ENCODE measurements around the gene CRLF1.

CRLF1 gene
- total RNA-seq: 0 to 0.66 (median 0.13) reads per million in 9 experiments

DNA sequence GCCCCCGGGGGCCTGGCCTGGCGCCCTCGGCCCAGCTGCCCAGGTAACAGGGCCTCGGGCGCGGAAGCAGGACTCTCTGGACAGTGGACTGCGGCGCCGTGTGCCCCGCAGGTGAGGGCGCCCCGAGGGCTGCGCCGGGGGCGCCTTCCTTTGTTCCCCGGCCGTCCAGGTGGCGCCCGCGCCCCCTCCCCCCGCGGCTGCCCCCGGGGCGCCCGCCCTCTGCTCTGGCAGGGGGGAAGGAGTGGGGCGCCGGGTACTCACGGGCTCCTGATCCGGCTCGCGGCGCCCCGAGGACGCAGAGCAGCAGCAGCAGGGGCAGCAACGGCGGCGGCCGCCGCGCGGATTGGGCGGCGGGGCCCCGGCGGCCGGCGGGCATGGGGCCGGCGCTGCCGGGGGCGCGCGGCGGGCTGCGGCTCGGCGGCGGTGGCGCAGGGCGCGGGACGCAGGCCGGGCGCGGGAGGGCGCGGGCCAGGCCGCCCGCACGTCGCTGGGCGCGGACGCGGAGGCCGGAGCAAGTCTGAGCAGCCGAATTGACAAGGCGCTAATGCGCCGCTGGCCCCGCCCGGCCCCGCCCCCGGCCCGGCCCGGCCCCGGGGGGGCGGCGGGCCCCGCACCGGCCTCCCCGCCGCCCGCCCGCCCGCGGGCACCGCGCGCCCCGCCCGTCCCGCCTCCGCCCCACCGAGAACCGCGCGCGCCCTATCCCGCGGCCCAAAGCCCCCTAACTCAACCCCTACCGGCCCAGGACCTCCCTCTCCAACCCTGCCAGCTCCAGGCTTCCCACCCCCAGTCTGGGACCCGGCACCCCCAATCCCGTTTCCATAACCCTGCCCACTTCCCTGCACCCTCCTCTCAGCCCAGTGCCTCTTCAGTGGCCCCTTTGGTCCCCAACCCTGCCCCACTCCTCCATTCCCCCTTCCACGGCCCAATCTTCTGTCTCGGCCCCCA, at the start of gene CRLF1:
Gene CRLF1 (minus strand): TSS at position 519 of the 945 bp plus-strand sequence. CDS start 143 bp downstream, at position 376.
- no peaks in the 10 kb centered on the region for H3K36me3 Mint-ChIP-seq (ENCODE audit: insufficient read depth)
- ATAC-seq (replicated peaks): no peak
- H3K27ac Mint-ChIP-seq: no peak within 1 kb of the TSS
- peaks cover 65 to 85% of the 10 kb centered on the region in 2 donors for H3K27me3 Mint-ChIP-seq
- H3K4me1 Mint-ChIP-seq (ENCODE audit: low read depth in 2 of 2): peaks cover 13 to 15% of the 10 kb centered on the region in 2 donors
- H3K9me3 Mint-ChIP-seq: no peaks in the 10 kb centered on the region
- no peak for DNase-seq
- peak within 1 kb of the TSS; percentile 47 to 65 for H3K4me3 Mint-ChIP-seq

DNA sequence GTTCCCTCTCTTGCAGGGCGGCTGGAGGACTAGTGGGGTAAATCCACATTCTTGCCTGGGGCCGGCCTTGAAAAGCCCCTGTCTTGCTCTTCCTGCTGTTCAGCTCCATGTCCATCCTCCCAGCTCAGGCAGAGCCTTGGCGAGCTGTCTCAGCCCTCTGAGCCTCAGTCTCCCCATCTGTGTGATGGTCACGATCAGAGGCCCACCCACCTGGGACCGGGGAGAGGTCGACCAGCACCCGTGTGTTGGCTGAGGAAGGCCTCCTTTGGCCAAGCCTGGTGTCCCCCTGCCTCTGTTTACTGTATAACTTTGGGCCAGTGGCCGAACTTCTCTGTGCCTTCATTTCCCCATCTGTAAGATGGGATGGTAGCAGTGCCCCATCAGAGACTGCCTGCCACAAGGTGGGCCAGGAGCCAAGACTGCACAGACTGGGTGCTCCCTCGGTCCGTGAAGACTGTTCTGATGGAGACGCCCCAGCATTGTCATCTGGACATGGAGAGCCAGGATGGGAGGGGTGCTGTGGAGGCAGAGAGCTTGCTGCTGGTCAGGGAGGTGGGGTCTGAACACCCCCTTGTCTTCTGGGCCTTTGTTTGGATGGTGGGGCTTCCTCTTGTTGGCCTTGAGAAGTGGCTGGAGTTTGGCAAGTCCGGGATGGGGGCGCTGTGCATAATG, 48.7 kb upstream of the CRLF1 start:
- Mint-ChIP-seq H3K4me3 (no peak overlapping the region), H3K36me3 (ENCODE audit: insufficient read depth) (peaks cover 5% of the 10 kb centered on the region), H3K27me3 (no peaks in the 10 kb centered on the region), H3K27ac (peak overlapping the region in 1 of 2 donors; percentile 19), H3K4me1 (ENCODE audit: low read depth in 2 of 2) (peaks cover 25 to 39% of the 10 kb centered on the region in 2 donors), H3K9me3 (no peaks in the 10 kb centered on the region)
- ATAC-seq (replicated peaks) (no peak), DNase-seq (no peak)

DNA sequence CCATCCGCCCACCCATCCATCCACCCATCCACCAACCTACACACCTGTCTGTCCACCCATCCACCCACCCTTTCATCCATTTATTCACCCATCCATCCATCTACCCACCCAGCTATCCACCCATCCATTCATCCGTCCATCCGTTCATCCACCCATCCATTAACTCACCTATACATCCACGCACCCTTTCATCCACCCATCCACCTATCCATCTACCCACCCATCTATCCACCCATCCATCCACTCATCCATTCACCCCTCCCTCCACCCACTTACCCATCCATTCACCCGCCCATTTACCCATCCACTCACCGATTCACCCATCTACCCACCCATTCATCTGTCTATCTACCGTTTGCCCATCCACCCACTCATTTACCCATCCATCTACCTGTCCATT, 47.9 kb upstream of the CRLF1 start:
- H3K4me3 Mint-ChIP-seq: no peak overlapping the region
- no peak overlapping the region for H3K27ac Mint-ChIP-seq
- H3K36me3 Mint-ChIP-seq (ENCODE audit: insufficient read depth): peaks cover 10% of the 10 kb centered on the region
- no peaks in the 10 kb centered on the region for H3K27me3 Mint-ChIP-seq
- peaks cover 23 to 39% of the 10 kb centered on the region in 2 donors for H3K4me1 Mint-ChIP-seq (ENCODE audit: low read depth in 2 of 2)
- ATAC-seq (replicated peaks): no peak
- no peak for DNase-seq
- H3K9me3 Mint-ChIP-seq: no peaks in the 10 kb centered on the region

DNA sequence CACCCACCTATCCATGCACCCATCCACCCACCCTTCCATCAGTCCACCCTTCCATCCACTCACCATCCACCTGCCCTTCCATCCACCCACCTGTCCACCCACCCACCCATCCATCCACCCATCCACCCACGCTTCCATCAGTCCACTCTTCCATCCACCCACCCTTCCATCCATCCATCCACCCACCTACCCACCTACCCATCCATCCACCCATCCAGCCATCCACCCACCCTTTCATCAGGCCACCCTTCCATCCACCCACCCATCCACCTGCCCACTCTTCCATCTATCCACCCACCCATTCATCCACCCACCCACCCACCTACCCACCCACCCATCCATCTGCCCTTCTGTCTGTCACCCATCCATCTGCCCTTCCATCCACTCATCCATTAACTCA, 47.3 kb upstream of the CRLF1 start:
- no peaks in the 10 kb centered on the region for H3K27me3 Mint-ChIP-seq
- peaks cover 20 to 40% of the 10 kb centered on the region in 2 donors for H3K4me1 Mint-ChIP-seq (ENCODE audit: low read depth in 2 of 2)
- no peak overlapping the region for H3K27ac Mint-ChIP-seq
- no peak overlapping the region for H3K4me3 Mint-ChIP-seq
- DNase-seq: no peak
- H3K9me3 Mint-ChIP-seq: no peaks in the 10 kb centered on the region
- ATAC-seq (replicated peaks): no peak
- H3K36me3 Mint-ChIP-seq (ENCODE audit: insufficient read depth): peaks cover 11% of the 10 kb centered on the region

DNA sequence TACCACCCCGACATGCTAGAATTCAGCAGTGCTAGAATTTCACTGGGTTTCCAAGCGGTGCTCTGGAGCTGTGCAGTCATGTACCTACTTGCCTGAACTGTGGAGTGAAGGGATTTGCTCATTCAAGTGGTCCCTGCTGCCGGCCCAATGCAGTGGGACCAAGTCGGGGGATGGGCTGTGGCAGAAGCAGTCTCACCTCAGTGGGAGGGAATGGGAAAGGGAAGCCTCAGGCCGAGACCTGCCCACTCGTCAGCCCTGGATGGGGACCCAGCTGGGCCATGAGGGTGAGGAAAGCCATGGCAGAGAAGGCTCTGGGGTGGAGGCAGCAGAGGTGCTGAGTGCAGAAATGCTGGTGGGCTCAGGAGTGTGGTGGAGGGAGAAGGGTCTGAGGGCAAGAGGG, 45.1 kb upstream of the CRLF1 start:
- H3K36me3 Mint-ChIP-seq (ENCODE audit: insufficient read depth): peaks cover 12% of the 10 kb centered on the region
- H3K27ac Mint-ChIP-seq: peak overlapping the region in 1 of 2 donors; percentile 41
- no peaks in the 10 kb centered on the region for H3K27me3 Mint-ChIP-seq
- H3K9me3 Mint-ChIP-seq: no peaks in the 10 kb centered on the region
- no peak for DNase-seq
- no peak for ATAC-seq (replicated peaks)
- H3K4me3 Mint-ChIP-seq: no peak overlapping the region
- peaks cover 10 to 36% of the 10 kb centered on the region in 2 donors for H3K4me1 Mint-ChIP-seq (ENCODE audit: low read depth in 2 of 2)

- Mint-ChIP-seq H3K27me3 (no peaks in the 10 kb centered on the region), H3K27ac (peak overlapping the region in 1 of 2 donors; percentile 41), H3K36me3 (ENCODE audit: insufficient read depth) (peaks cover 12% of the 10 kb centered on the region), H3K9me3 (no peaks in the 10 kb centered on the region), H3K4me1 (ENCODE audit: low read depth in 2 of 2) (peaks cover 13 to 39% of the 10 kb centered on the region in 2 donors), H3K4me3 (no peak overlapping the region)
- no peak for DNase-seq
- ATAC-seq (replicated peaks): no peak
Measured at GRCh38 chr19:18651300-18651699, 44.7 kb upstream of the CRLF1 start.

GRCh38 chr19:18650468-18651041, 44.0 kb upstream of the CRLF1 start:
- Mint-ChIP-seq H3K4me3 (no peak overlapping the region), H3K4me1 (ENCODE audit: low read depth in 2 of 2) (peaks cover 10 to 41% of the 10 kb centered on the region in 2 donors), H3K27ac (no peak overlapping the region), H3K36me3 (ENCODE audit: insufficient read depth) (peaks cover 12% of the 10 kb centered on the region), H3K27me3 (no peaks in the 10 kb centered on the region), H3K9me3 (no peaks in the 10 kb centered on the region)
- DNase-seq (no peak), ATAC-seq (replicated peaks) (no peak)

GRCh38 chr19:18650021-18650390, 43.4 kb upstream of the CRLF1 start:
- no peak for ATAC-seq (replicated peaks)
- no peak for DNase-seq
- Mint-ChIP-seq H3K27ac (no peak overlapping the region), H3K27me3 (no peaks in the 10 kb centered on the region), H3K4me1 (ENCODE audit: low read depth in 2 of 2) (peaks cover 10 to 41% of the 10 kb centered on the region in 2 donors), H3K36me3 (ENCODE audit: insufficient read depth) (peaks cover 10% of the 10 kb centered on the region), H3K9me3 (no peaks in the 10 kb centered on the region), H3K4me3 (no peak overlapping the region)

GRCh38 chr19:18649371-18650020, 42.9 kb upstream of the CRLF1 start:
- ATAC-seq (replicated peaks) (no peak), DNase-seq (no peak)
- H3K27ac Mint-ChIP-seq: no peak overlapping the region
- H3K27me3 Mint-ChIP-seq: no peaks in the 10 kb centered on the region
- no peaks in the 10 kb centered on the region for H3K9me3 Mint-ChIP-seq
- H3K4me3 Mint-ChIP-seq: no peak overlapping the region
- H3K4me1 Mint-ChIP-seq (ENCODE audit: low read depth in 2 of 2): peaks cover 10 to 37% of the 10 kb centered on the region in 2 donors
- peaks cover 10% of the 10 kb centered on the region for H3K36me3 Mint-ChIP-seq (ENCODE audit: insufficient read depth)

- peak overlapping the region in 1 of 2 donors; percentile 78 for H3K27ac Mint-ChIP-seq
- ATAC-seq (replicated peaks) (no peak), DNase-seq (no peak)
- peaks cover 10 to 33% of the 10 kb centered on the region in 2 donors for H3K4me1 Mint-ChIP-seq (ENCODE audit: low read depth in 2 of 2)
- peaks cover 10% of the 10 kb centered on the region for H3K36me3 Mint-ChIP-seq (ENCODE audit: insufficient read depth)
- no peak overlapping the region for H3K4me3 Mint-ChIP-seq
- H3K9me3 Mint-ChIP-seq: no peaks in the 10 kb centered on the region
- no peaks in the 10 kb centered on the region for H3K27me3 Mint-ChIP-seq
Measured at GRCh38 chr19:18648973-18649315, 42.3 kb upstream of the CRLF1 start.

- DNase-seq (no peak), ATAC-seq (replicated peaks) (no peak)
- H3K36me3 Mint-ChIP-seq (ENCODE audit: insufficient read depth): peaks cover 10% of the 10 kb centered on the region
- no peak overlapping the region for H3K27ac Mint-ChIP-seq
- H3K4me3 Mint-ChIP-seq: peak overlapping the region in 1 of 2 donors; percentile 10
- H3K4me1 Mint-ChIP-seq (ENCODE audit: low read depth in 2 of 2): peaks cover 10 to 32% of the 10 kb centered on the region in 2 donors
- H3K9me3 Mint-ChIP-seq: no peaks in the 10 kb centered on the region
- no peaks in the 10 kb centered on the region for H3K27me3 Mint-ChIP-seq
Measured at GRCh38 chr19:18647807-18648206, 41.2 kb upstream of the CRLF1 start.

- DNase-seq: no peak
- Mint-ChIP-seq H3K4me3 (no peak overlapping the region), H3K27me3 (no peaks in the 10 kb centered on the region), H3K9me3 (no peaks in the 10 kb centered on the region), H3K36me3 (ENCODE audit: insufficient read depth) (peaks cover 10% of the 10 kb centered on the region), H3K4me1 (ENCODE audit: low read depth in 2 of 2) (peaks cover 10 to 29% of the 10 kb centered on the region in 2 donors), H3K27ac (no peak overlapping the region)
- no peak for ATAC-seq (replicated peaks)
Measured at GRCh38 chr19:18647371-18647767, 40.8 kb upstream of the CRLF1 start.
